Kidney epithelial cell (primary cell): ENCODE data around the gene LCE1A. TPM values are rescaled to one million over a fixed set of nuclear protein-coding genes. Genes with fewer than 3 reads are reported as not detected.

Experiments used
- DNase-seq: peaks from one replicate; pipeline ENCODE4 v3.0.0-alpha.2; 2010; ENCODE audit warnings: low read depth
- H3K27me3 ChIP-seq: 2 replicates; pipeline ENCODE4 v1.6.0; 2011; ENCODE audit warnings: low read length; ENCODE audit not compliant: control insufficient read depth, insufficient read depth
- H3K36me3 ChIP-seq: 2 replicates; pipeline ENCODE4 v1.5.1; 2011; ENCODE audit warnings: low read length; ENCODE audit not compliant: control insufficient read depth, insufficient read depth
- H3K4me3 ChIP-seq: 2 replicates; pipeline ENCODE4 v1.5.1; 2011; ENCODE audit warnings: low read depth, mild to moderate bottlenecking, control low read depth, low read length
- CTCF ChIP-seq: IDR thresholded peaks from 2 replicates; pipeline ENCODE4 v1.5.1; 2011; ENCODE audit warnings: mild to moderate bottlenecking, moderate library complexity, low read length, control low read depth, inconsistent platforms; ENCODE audit not compliant: insufficient read depth, poor library complexity, severe bottlenecking
- total RNA-seq: library from RNA; depleted of rRNA; stranded (reverse); fragments of >200 nt; gene quantifications from 2 replicates; pipeline ENCODE4 v1.2.3, GENCODE V29; 2015

LCE1A gene
- total RNA-seq, 1 donor from 2014 or later, result not detected

GRCh38 chr1:152824964-152825363 lies 2.3 kb upstream of the LCE1A start:
- Histone ChIP-seq H3K36me3 (no peaks in the 10 kb centered on the region), H3K27me3 (no peaks in the 10 kb centered on the region), H3K4me3 (no peak overlapping the region)
- TF ChIP-seq CTCF, result no peak
- DNase-seq, result no peak

GRCh38 chr1:152836870-152837269 lies 9.6 kb downstream of the LCE1A start:
- Histone ChIP-seq H3K36me3 (no peaks in the 10 kb centered on the region), H3K4me3 (no peak overlapping the region), H3K27me3 (no peaks in the 10 kb centered on the region)
- DNase-seq, result no peak
- TF ChIP-seq CTCF, result no peak

- no peaks in the 10 kb centered on the region for H3K27me3 ChIP-seq
- no peak within 1 kb of the TSS for H3K4me3 ChIP-seq
- TF ChIP-seq CTCF, result no peak
- no peaks in the 10 kb centered on the region for H3K36me3 ChIP-seq
- no peak for DNase-seq
These were observed 15.3 kb downstream of the LCE1A start, which contains the start of gene LCE6A for GRCh38 chr1:152842556-152842955. Gene LCE6A (plus strand): TSS chr1:152842856. CDS start chr1:152843521, 665 bp downstream.

GRCh38 chr1:152855661-152856060 lies 28.4 kb downstream of the LCE1A start:
- H3K36me3 ChIP-seq, result no peaks in the 10 kb centered on the region
- DNase-seq, result no peak
- no peak for TF ChIP-seq CTCF
- no peaks in the 10 kb centered on the region for H3K27me3 ChIP-seq
- no peak overlapping the region for H3K4me3 ChIP-seq

GRCh38 chr1:152858062-152858461 lies 30.8 kb downstream of the LCE1A start:
- no peak for DNase-seq
- Histone ChIP-seq H3K4me3 (no peak overlapping the region), H3K36me3 (no peaks in the 10 kb centered on the region), H3K27me3 (no peaks in the 10 kb centered on the region)
- TF ChIP-seq CTCF, result no peak

GRCh38 chr1:152859696-152860095 lies 32.4 kb downstream of the LCE1A start, which contains the start of gene LCE7A:
Gene LCE7A (plus strand): TSS chr1:152859996. CDS start chr1:152860698, 702 bp downstream.
- no peaks in the 10 kb centered on the region for H3K27me3 ChIP-seq
- DNase-seq, result no peak
- no peaks in the 10 kb centered on the region for H3K36me3 ChIP-seq
- TF ChIP-seq CTCF, result no peak
- H3K4me3 ChIP-seq, result no peak within 1 kb of the TSS
